Omental fat pad (tissue), 4 donors: ENCODE measurements around the gene RERE. TPM values are rescaled to one million over a fixed set of nuclear protein-coding genes. Genes with fewer than 3 reads are reported as not detected.

Experiments
- ATAC-seq: fragments of 150-250 bp; one replicate; pipeline ENCODE4 v1.9.1; 2016; ENCODE audit warnings: mild to moderate bottlenecking, moderate library complexity; ENCODE audit not compliant: low FRiP score
- DNase-seq: peaks from one replicate; pipeline ENCODE4 v3.0.0-alpha.2; 2019; ENCODE audit warnings: low spot score
- CTCF ChIP-seq, 3 donors: fragments of 450-650 bp; IDR thresholded peaks; one replicate each; pipeline ENCODE4 v1.5.1; 2016 to 2017; ENCODE audit warnings: antibody characterized with exemption in 3 of 3, mild to moderate bottlenecking in 3 of 3, moderate library complexity in 2 of 3
- total RNA-seq, 4 donors: library from RNA; depleted of rRNA; stranded (reverse); fragments of >200 nt; gene quantifications; one replicate each; pipeline ENCODE4 v1.1.0, GENCODE V29; 2016

The RERE gene
- total RNA-seq, 4 donors from 2014 or later = 46.3 to 117 (median 55.4) TPM

- no peak for TF ChIP-seq CTCF (IDR thresholded peaks at IDR 0.05)
- DNase-seq = no peak
- ATAC-seq = no peak
Observed at GRCh38 chr1:8315573-8316475, 501.6 kb downstream of the RERE start.

DNA sequence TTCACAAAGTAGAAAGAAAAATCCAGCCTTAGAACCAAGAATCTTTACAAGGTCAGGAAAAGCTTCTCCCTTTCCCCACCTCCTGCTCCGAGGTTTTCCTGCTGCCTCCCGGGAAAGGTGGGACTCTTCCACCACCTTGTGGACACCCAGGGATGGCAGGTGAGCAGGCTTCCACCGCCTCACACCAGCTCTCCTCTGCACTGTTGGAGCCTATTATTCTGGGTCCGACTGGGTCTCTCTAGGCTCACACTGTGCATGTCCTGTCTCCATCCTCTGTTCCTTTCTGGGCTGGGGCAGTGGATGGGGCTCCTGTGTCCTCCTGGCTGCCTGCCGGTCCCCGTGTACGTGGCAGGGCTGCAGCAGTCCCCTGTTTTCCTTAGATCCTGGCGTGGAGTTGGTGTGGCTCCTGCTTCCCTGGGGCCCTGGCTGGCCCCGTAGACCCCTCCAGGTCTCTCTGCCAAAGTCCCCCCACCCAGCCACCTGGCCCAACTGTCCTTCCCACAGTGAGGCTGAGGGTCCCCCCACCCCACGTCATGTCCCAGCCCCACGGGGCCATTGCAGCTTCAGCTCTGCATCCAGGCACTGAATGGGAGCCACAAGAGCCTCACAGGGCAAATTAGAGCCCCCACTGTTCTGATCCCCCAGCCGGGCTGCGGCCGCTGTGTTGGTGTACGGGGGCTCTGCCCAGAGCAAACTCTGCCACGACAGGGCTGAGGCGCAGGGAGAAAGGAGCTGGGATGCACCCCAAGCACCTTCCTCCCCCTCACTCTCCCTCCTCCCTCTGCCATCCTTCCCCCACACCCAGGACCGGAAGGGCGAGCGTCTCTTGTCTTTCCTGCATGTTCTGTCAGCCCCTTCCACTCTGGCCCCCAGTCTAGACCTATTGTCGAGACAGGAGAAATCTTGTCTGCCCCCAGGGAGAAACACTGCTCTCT is 502.8 kb downstream of the RERE start:
- peak in 2 of 3 donors; percentile 53 to 90 for TF ChIP-seq CTCF (IDR thresholded peaks at IDR 0.05)
- DNase-seq (peak; percentile 45), ATAC-seq (peak; percentile 69)

- no peak for TF ChIP-seq CTCF (IDR thresholded peaks at IDR 0.05)
- DNase-seq (no peak), ATAC-seq (no peak)
Observed at GRCh38 chr1:8313231-8313630, 504.2 kb downstream of the RERE start.

- ATAC-seq (no peak), DNase-seq (no peak)
- TF ChIP-seq CTCF (IDR thresholded peaks at IDR 0.05) = no peak
Observed at GRCh38 chr1:8312235-8313218, 504.9 kb downstream of the RERE start.

DNA sequence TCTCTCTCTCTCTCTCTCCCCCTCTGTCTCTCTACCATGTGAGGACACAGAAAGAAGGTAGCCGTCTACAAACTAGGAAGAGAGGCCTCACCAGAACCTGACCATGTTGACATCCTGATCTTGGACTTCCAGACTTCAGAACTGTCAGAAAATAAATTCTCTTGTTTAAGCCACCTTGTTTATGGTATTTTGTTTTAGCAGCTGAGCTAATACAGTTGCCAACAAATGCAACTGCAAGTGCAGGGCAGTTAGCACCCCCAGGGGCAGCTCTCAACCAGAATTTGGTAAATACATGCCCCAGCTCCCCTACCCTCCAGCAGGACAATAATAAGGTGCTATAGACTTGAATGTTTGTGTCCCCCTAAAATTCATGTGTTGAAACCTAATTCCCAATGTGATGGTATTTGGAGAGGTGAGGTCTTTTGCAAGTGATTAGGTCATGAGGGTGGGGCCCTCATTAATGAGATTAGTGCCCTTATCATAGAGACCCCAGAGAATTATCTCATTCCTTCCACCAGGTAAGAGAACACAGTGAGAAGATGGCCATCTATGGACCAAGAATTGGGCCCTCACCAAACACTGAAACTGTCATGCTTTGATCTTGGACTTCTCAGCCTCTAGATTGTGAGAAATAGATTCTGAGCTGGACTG is 506.2 kb downstream of the RERE start:
- ATAC-seq = no peak
- no peak for DNase-seq
- no peak for TF ChIP-seq CTCF (IDR thresholded peaks at IDR 0.05)

GRCh38 chr1:8307628-8308027 is 509.8 kb downstream of the RERE start:
- DNase-seq (no peak), ATAC-seq (no peak)
- no peak for TF ChIP-seq CTCF (IDR thresholded peaks at IDR 0.05)
